ENCODE measurements around the gene CCDC81.
"Not testable (repeated sequence)": the region's sequence is repeated elsewhere in the genome, so short reads cannot be mapped to it uniquely, and the experiment has no call there.

CCDC81 gene

GRCh38 chr11:86408845-86409244 lies 34.2 kb downstream of the CCDC81 start:
- Histone ChIP-seq H3K4me1 (ENCODE audit: control insufficient read depth in 5 of 5, insufficient read depth in 5 of 5, low read length in 5 of 5) (no peaks in the 10 kb centered on the region), H3K27ac (ENCODE audit: low read depth, low read length) (no peak overlapping the region), H3K9me3 (ENCODE audit: control insufficient read depth in 5 of 5, low read length in 5 of 5) (no peaks in the 10 kb centered on the region), H3K4me3 (ENCODE audit: low read depth in 1 of 5, low read length in 5 of 5) (no peak overlapping the region), H3K27me3 (ENCODE audit: control insufficient read depth in 5 of 5, insufficient read depth in 4 of 5, low read length in 5 of 5) (no peaks in the 10 kb centered on the region), H3K36me3 (ENCODE audit: control insufficient read depth in 5 of 5, insufficient read depth in 5 of 5, low read length in 5 of 5) (peaks cover 0 to 2% (median 0%) of the 10 kb centered on the region in 5 donors), H3K9ac (ENCODE audit: low read length in 5 of 5) (no peak overlapping the region)

- Histone ChIP-seq H3K9me3 (ENCODE audit: control insufficient read depth in 5 of 5, low read length in 5 of 5) (no peaks in the 10 kb centered on the region), H3K27me3 (ENCODE audit: control insufficient read depth in 5 of 5, insufficient read depth in 4 of 5, low read length in 5 of 5) (no peaks in the 10 kb centered on the region), H3K27ac (ENCODE audit: low read depth, low read length) (no peak overlapping the region), H3K36me3 (ENCODE audit: control insufficient read depth in 5 of 5, insufficient read depth in 5 of 5, low read length in 5 of 5) (peaks cover 0 to 3% (median 0%) of the 10 kb centered on the region in 5 donors), H3K4me1 (ENCODE audit: control insufficient read depth in 5 of 5, insufficient read depth in 5 of 5, low read length in 5 of 5) (peaks cover 0 to 3% (median 0%) of the 10 kb centered on the region in 5 donors), H3K9ac (ENCODE audit: low read length in 5 of 5) (no peak overlapping the region), H3K4me3 (ENCODE audit: low read depth in 1 of 5, low read length in 5 of 5) (no peak overlapping the region)
These were observed 39.3 kb downstream of the CCDC81 start for GRCh38 chr11:86414032-86414431.

GRCh38 chr11:86415026-86415425 lies 40.3 kb downstream of the CCDC81 start:
- H3K9ac ChIP-seq (ENCODE audit: low read length in 5 of 5), result no peak overlapping the region
- H3K4me3 ChIP-seq (ENCODE audit: low read depth in 1 of 5, low read length in 5 of 5), result no peak overlapping the region
- H3K27ac ChIP-seq (ENCODE audit: low read depth, low read length), result no peak overlapping the region
- peaks cover 0 to 3% (median 0%) of the 10 kb centered on the region in 5 donors for H3K36me3 ChIP-seq (ENCODE audit: control insufficient read depth in 5 of 5, insufficient read depth in 5 of 5, low read length in 5 of 5)
- no peaks in the 10 kb centered on the region for H3K27me3 ChIP-seq (ENCODE audit: control insufficient read depth in 5 of 5, insufficient read depth in 4 of 5, low read length in 5 of 5)
- H3K4me1 ChIP-seq (ENCODE audit: control insufficient read depth in 5 of 5, insufficient read depth in 5 of 5, low read length in 5 of 5), result peaks cover 0 to 3% (median 0%) of the 10 kb centered on the region in 5 donors
- no peaks in the 10 kb centered on the region for H3K9me3 ChIP-seq (ENCODE audit: control insufficient read depth in 5 of 5, low read length in 5 of 5)

GRCh38 chr11:86416494-86416893 lies 41.8 kb downstream of the CCDC81 start:
- H3K27me3 ChIP-seq (ENCODE audit: control insufficient read depth in 5 of 5, insufficient read depth in 4 of 5, low read length in 5 of 5), result no peaks in the 10 kb centered on the region
- no peak overlapping the region for H3K27ac ChIP-seq (ENCODE audit: low read depth, low read length)
- H3K9ac ChIP-seq (ENCODE audit: low read length in 5 of 5), result no peak overlapping the region
- H3K4me3 ChIP-seq (ENCODE audit: low read depth in 1 of 5, low read length in 5 of 5), result no peak overlapping the region
- H3K4me1 ChIP-seq (ENCODE audit: control insufficient read depth in 5 of 5, insufficient read depth in 5 of 5, low read length in 5 of 5), result peaks cover 0 to 3% (median 0%) of the 10 kb centered on the region in 5 donors
- no peaks in the 10 kb centered on the region for H3K9me3 ChIP-seq (ENCODE audit: control insufficient read depth in 5 of 5, low read length in 5 of 5)
- peaks cover 0 to 3% (median 0%) of the 10 kb centered on the region in 5 donors for H3K36me3 ChIP-seq (ENCODE audit: control insufficient read depth in 5 of 5, insufficient read depth in 5 of 5, low read length in 5 of 5)

- H3K4me1 ChIP-seq (ENCODE audit: control insufficient read depth in 5 of 5, insufficient read depth in 5 of 5, low read length in 5 of 5); H3K9me3 ChIP-seq (ENCODE audit: control insufficient read depth in 5 of 5, low read length in 5 of 5); H3K4me3 ChIP-seq (ENCODE audit: low read depth in 1 of 5, low read length in 5 of 5); H3K27me3 ChIP-seq (ENCODE audit: control insufficient read depth in 5 of 5, insufficient read depth in 4 of 5, low read length in 5 of 5); H3K27ac ChIP-seq (ENCODE audit: low read depth, low read length); H3K36me3 ChIP-seq (ENCODE audit: control insufficient read depth in 5 of 5, insufficient read depth in 5 of 5, low read length in 5 of 5); H3K9ac ChIP-seq (ENCODE audit: low read length in 5 of 5): not testable (repeated sequence)
These were observed 42.3 kb downstream of the CCDC81 start for GRCh38 chr11:86416951-86417350.

- Histone ChIP-seq H3K9ac (ENCODE audit: low read length in 5 of 5) (no peak overlapping the region), H3K27ac (ENCODE audit: low read depth, low read length) (no peak overlapping the region), H3K4me1 (ENCODE audit: control insufficient read depth in 5 of 5, insufficient read depth in 5 of 5, low read length in 5 of 5) (peaks cover 0 to 3% (median 0%) of the 10 kb centered on the region in 5 donors), H3K9me3 (ENCODE audit: control insufficient read depth in 5 of 5, low read length in 5 of 5) (no peaks in the 10 kb centered on the region), H3K36me3 (ENCODE audit: control insufficient read depth in 5 of 5, insufficient read depth in 5 of 5, low read length in 5 of 5) (peaks cover 0 to 3% (median 0%) of the 10 kb centered on the region in 5 donors), H3K4me3 (ENCODE audit: low read depth in 1 of 5, low read length in 5 of 5) (no peak overlapping the region), H3K27me3 (ENCODE audit: control insufficient read depth in 5 of 5, insufficient read depth in 4 of 5, low read length in 5 of 5) (no peaks in the 10 kb centered on the region)
These were observed 43.4 kb downstream of the CCDC81 start for GRCh38 chr11:86418106-86418505.

GRCh38 chr11:86418513-86418912 lies 43.8 kb downstream of the CCDC81 start:
- Histone ChIP-seq H3K9me3 (ENCODE audit: control insufficient read depth in 5 of 5, low read length in 5 of 5) (no peaks in the 10 kb centered on the region), H3K36me3 (ENCODE audit: control insufficient read depth in 5 of 5, insufficient read depth in 5 of 5, low read length in 5 of 5) (peaks cover 0 to 3% (median 0%) of the 10 kb centered on the region in 5 donors), H3K27me3 (ENCODE audit: control insufficient read depth in 5 of 5, insufficient read depth in 4 of 5, low read length in 5 of 5) (no peaks in the 10 kb centered on the region), H3K9ac (ENCODE audit: low read length in 5 of 5) (no peak overlapping the region), H3K4me1 (ENCODE audit: control insufficient read depth in 5 of 5, insufficient read depth in 5 of 5, low read length in 5 of 5) (peaks cover 0 to 3% (median 0%) of the 10 kb centered on the region in 5 donors), H3K27ac (ENCODE audit: low read depth, low read length) (no peak overlapping the region), H3K4me3 (ENCODE audit: low read depth in 1 of 5, low read length in 5 of 5) (no peak overlapping the region)

GRCh38 chr11:86418917-86419316 lies 44.2 kb downstream of the CCDC81 start:
- Histone ChIP-seq H3K27me3 (ENCODE audit: control insufficient read depth in 5 of 5, insufficient read depth in 4 of 5, low read length in 5 of 5) (no peaks in the 10 kb centered on the region), H3K27ac (ENCODE audit: low read depth, low read length) (no peak overlapping the region), H3K9ac (ENCODE audit: low read length in 5 of 5) (no peak overlapping the region), H3K36me3 (ENCODE audit: control insufficient read depth in 5 of 5, insufficient read depth in 5 of 5, low read length in 5 of 5) (peaks cover 0 to 3% (median 0%) of the 10 kb centered on the region in 5 donors), H3K9me3 (ENCODE audit: control insufficient read depth in 5 of 5, low read length in 5 of 5) (no peaks in the 10 kb centered on the region), H3K4me3 (ENCODE audit: low read depth in 1 of 5, low read length in 5 of 5) (no peak overlapping the region), H3K4me1 (ENCODE audit: control insufficient read depth in 5 of 5, insufficient read depth in 5 of 5, low read length in 5 of 5) (peaks cover 0 to 3% (median 0%) of the 10 kb centered on the region in 5 donors)

GRCh38 chr11:86421946-86422345 lies 47.3 kb downstream of the CCDC81 start:
- H3K36me3 ChIP-seq (ENCODE audit: control insufficient read depth in 5 of 5, insufficient read depth in 5 of 5, low read length in 5 of 5), result no peaks in the 10 kb centered on the region
- no peak overlapping the region for H3K9ac ChIP-seq (ENCODE audit: low read length in 5 of 5)
- H3K27ac ChIP-seq (ENCODE audit: low read depth, low read length), result no peak overlapping the region
- H3K27me3 ChIP-seq (ENCODE audit: control insufficient read depth in 5 of 5, insufficient read depth in 4 of 5, low read length in 5 of 5), result no peaks in the 10 kb centered on the region
- H3K9me3 ChIP-seq (ENCODE audit: control insufficient read depth in 5 of 5, low read length in 5 of 5), result peaks cover 0 to 12% (median 0%) of the 10 kb centered on the region in 5 donors
- no peak overlapping the region for H3K4me3 ChIP-seq (ENCODE audit: low read depth in 1 of 5, low read length in 5 of 5)
- H3K4me1 ChIP-seq (ENCODE audit: control insufficient read depth in 5 of 5, insufficient read depth in 5 of 5, low read length in 5 of 5), result peaks cover 0 to 3% (median under 1%) of the 10 kb centered on the region in 5 donors

GRCh38 chr11:86422371-86422770 lies 47.7 kb downstream of the CCDC81 start:
- Histone ChIP-seq H3K27ac (ENCODE audit: low read depth, low read length) (no peak overlapping the region), H3K27me3 (ENCODE audit: control insufficient read depth in 5 of 5, insufficient read depth in 4 of 5, low read length in 5 of 5) (no peaks in the 10 kb centered on the region), H3K4me3 (ENCODE audit: low read depth in 1 of 5, low read length in 5 of 5) (no peak overlapping the region), H3K4me1 (ENCODE audit: control insufficient read depth in 5 of 5, insufficient read depth in 5 of 5, low read length in 5 of 5) (peaks cover 0 to 3% (median 0%) of the 10 kb centered on the region in 5 donors), H3K9me3 (ENCODE audit: control insufficient read depth in 5 of 5, low read length in 5 of 5) (peaks cover 0 to 13% (median under 1%) of the 10 kb centered on the region in 5 donors), H3K36me3 (ENCODE audit: control insufficient read depth in 5 of 5, insufficient read depth in 5 of 5, low read length in 5 of 5) (no peaks in the 10 kb centered on the region), H3K9ac (ENCODE audit: low read length in 5 of 5) (no peak overlapping the region)

- H3K9me3 ChIP-seq (ENCODE audit: control insufficient read depth in 5 of 5, low read length in 5 of 5), result peaks cover 0 to 13% (median 3%) of the 10 kb centered on the region in 5 donors
- not testable (repeated sequence) for H3K4me1 ChIP-seq (ENCODE audit: control insufficient read depth in 5 of 5, insufficient read depth in 5 of 5, low read length in 5 of 5); H3K4me3 ChIP-seq (ENCODE audit: low read depth in 1 of 5, low read length in 5 of 5); H3K27me3 ChIP-seq (ENCODE audit: control insufficient read depth in 5 of 5, insufficient read depth in 4 of 5, low read length in 5 of 5); H3K9ac ChIP-seq (ENCODE audit: low read length in 5 of 5); H3K36me3 ChIP-seq (ENCODE audit: control insufficient read depth in 5 of 5, insufficient read depth in 5 of 5, low read length in 5 of 5); H3K27ac ChIP-seq (ENCODE audit: low read depth, low read length)
These were observed 48.8 kb downstream of the CCDC81 start for GRCh38 chr11:86423488-86423887.

All from subcutaneous abdominal adipose tissue (tissue), 5 donors.